K562 (cell line): ENCODE measurements around the gene FAM50A. TPM values are rescaled to one million over a fixed set of nuclear protein-coding genes. Genes with fewer than 3 reads are reported as not detected.

Experiments
- ARID2 ChIP-seq: fragments of 450-650 bp; IDR thresholded peaks from 2 replicates; pipeline ENCODE4 v1.6.1; 2017; ENCODE audit warnings: antibody characterized with exemption, mild to moderate bottlenecking
- DPF2 ChIP-seq: fragments of 450-650 bp; IDR thresholded peaks from 2 replicates; pipeline ENCODE4 v1.6.1; 2016
- FOXJ2 ChIP-seq: fragments of 200-800 bp; sonication (Bioruptor generic); IDR thresholded peaks from 2 replicates; pipeline ENCODE4 v1.6.1; 2016; ENCODE audit warnings: missing genetic modification characterization, missing compliant biosample characterization
- HDAC1 ChIP-seq, 2 experiments: fragments of 450-650 bp; IDR thresholded peaks; 2 replicates each; pipeline ENCODE4 v1.6.1; 2016 to 2017; ENCODE audit warnings: inconsistent platforms in 1 of 2, mild to moderate bottlenecking in 1 of 2, moderate library complexity in 1 of 2
- HDAC6 ChIP-seq: IDR thresholded peaks from 2 replicates; pipeline ENCODE4 v1.6.1; 2012; ENCODE audit warnings: low read depth, mild to moderate bottlenecking, control low read depth, inconsistent platforms, low read length, moderate library complexity
- KDM5B ChIP-seq: fragments of 200-600 bp; sonication (generic); IDR thresholded peaks from 2 replicates; pipeline ENCODE4 v1.6.1; 2012; ENCODE audit warnings: low read depth, mild to moderate bottlenecking, moderate library complexity, low read length, control low read depth, inconsistent platforms; ENCODE audit not compliant: insufficient replicate concordance
- NFE2 ChIP-seq: IDR thresholded peaks from 2 replicates; pipeline ENCODE4 v1.6.1; 2014; ENCODE audit warnings: antibody characterized with exemption, low read depth
- NR2C1 ChIP-seq, 2 experiments: fragments of 450-650 bp; IDR thresholded peaks; 2 replicates each; pipeline ENCODE4 v1.6.1; 2017; ENCODE audit warnings: mild to moderate bottlenecking in 2 of 2, antibody characterized with exemption in 1 of 2, inconsistent platforms in 1 of 2, missing compliant biosample characterization in 1 of 2, missing genetic modification characterization in 1 of 2
- PRDM10 ChIP-seq: fragments of 450-650 bp; IDR thresholded peaks from 2 replicates; pipeline ENCODE4 v1.6.1; 2018; ENCODE audit not compliant: partially characterized antibody
- SMAD3 ChIP-seq: fragments of 450-650 bp; formaldehyde crosslinking; conservative IDR thresholded peaks from 2 replicates; pipeline ENCODE4 v1.4.0; 2020; ENCODE audit warnings: mild to moderate bottlenecking
- SNRNP70 ChIP-seq: fragments of 200-400 bp; formaldehyde crosslinking; optimal IDR thresholded peaks from 2 replicates; pipeline ENCODE3; 2017; ENCODE audit warnings: low read depth, low read length
- VEZF1 ChIP-seq: fragments of 200-800 bp; sonication (Bioruptor generic); IDR thresholded peaks from 2 replicates; pipeline ENCODE4 v1.6.1; 2017; ENCODE audit warnings: missing genetic modification characterization, missing compliant biosample characterization
- ZBTB43 ChIP-seq: sonication (generic); formaldehyde crosslinking; IDR thresholded peaks from 2 replicates; pipeline ENCODE4 v1.8.0; 2023; ENCODE audit warnings: mild to moderate bottlenecking, missing genetic modification reagents
- ZNF561 ChIP-seq: fragments of 450-650 bp; formaldehyde crosslinking; conservative IDR thresholded peaks from 2 replicates; pipeline ENCODE4 v1.4.0; 2020; ENCODE audit warnings: mild to moderate bottlenecking, moderate library complexity
- ZNF589 ChIP-seq: fragments of 200-800 bp; sonication (Bioruptor generic); IDR thresholded peaks from 2 replicates; pipeline ENCODE4 v1.6.1; 2016; ENCODE audit warnings: low read depth, missing genetic modification characterization, missing compliant biosample characterization
- polyA plus RNA-seq, 8 experiments: library from polyadenylated mRNA; depleted of rRNA in 4 of 8; stranded (reverse) in 5 of 8; unstranded in 3 of 8; fragments of >200 nt; fragmentation: Nextera tagmentation in 2 of 8; fragmentation: Illumina TruSeq in 1 of 8; extraction: Ambion mirVana in 2 of 8; extraction: Trizol in 1 of 8; gene quantifications; 2 replicates each; pipeline versions ENCODE4 v1.2.1 to v1.2.3, GENCODE V29; 2011 to 2014; ENCODE audit warnings: inconsistent platforms in 1 of 8, missing spikeins in 1 of 8
- total RNA-seq, 7 experiments: library from RNA; depleted of rRNA in 6 of 7; stranded (reverse); fragments of >200 nt in 6 of 7; fragmentation: Illumina TruSeq in 2 of 7; extraction: Trizol in 2 of 7; gene quantifications; 2 replicates each; pipeline versions ENCODE4 v1.2.1 to v1.2.3, GENCODE V29; 2011 to 2021; ENCODE audit warnings: low replicate concordance in 1 of 7
- TF ChIP-seq, protein P1 (sequence below): IDR thresholded peaks from 3 replicates; pipeline ENCODE4 v1.6.1; 2011; ENCODE audit warnings: borderline replicate concordance, mild to moderate bottlenecking, moderate library complexity; ENCODE audit not compliant: insufficient read length; ENCODE audit errors: extremely low read depth
- TF ChIP-seq, protein P2 (sequence below): fragments of 250-450 bp; sonication (Bioruptor Pico); IDR thresholded peaks from 2 replicates; pipeline ENCODE4 v1.8.0; 2021; ENCODE audit warnings: moderate library complexity, mild to moderate bottlenecking, inconsistent platforms

The FAM50A gene
- total and polyA plus RNA-seq, 9 of the 15 experiments (the other 6 are each of a cell fraction or from before 2014, with no cell fraction given), result 4.4 to 114 (median 67.3) TPM

- TF ChIP-seq, protein P1, sequence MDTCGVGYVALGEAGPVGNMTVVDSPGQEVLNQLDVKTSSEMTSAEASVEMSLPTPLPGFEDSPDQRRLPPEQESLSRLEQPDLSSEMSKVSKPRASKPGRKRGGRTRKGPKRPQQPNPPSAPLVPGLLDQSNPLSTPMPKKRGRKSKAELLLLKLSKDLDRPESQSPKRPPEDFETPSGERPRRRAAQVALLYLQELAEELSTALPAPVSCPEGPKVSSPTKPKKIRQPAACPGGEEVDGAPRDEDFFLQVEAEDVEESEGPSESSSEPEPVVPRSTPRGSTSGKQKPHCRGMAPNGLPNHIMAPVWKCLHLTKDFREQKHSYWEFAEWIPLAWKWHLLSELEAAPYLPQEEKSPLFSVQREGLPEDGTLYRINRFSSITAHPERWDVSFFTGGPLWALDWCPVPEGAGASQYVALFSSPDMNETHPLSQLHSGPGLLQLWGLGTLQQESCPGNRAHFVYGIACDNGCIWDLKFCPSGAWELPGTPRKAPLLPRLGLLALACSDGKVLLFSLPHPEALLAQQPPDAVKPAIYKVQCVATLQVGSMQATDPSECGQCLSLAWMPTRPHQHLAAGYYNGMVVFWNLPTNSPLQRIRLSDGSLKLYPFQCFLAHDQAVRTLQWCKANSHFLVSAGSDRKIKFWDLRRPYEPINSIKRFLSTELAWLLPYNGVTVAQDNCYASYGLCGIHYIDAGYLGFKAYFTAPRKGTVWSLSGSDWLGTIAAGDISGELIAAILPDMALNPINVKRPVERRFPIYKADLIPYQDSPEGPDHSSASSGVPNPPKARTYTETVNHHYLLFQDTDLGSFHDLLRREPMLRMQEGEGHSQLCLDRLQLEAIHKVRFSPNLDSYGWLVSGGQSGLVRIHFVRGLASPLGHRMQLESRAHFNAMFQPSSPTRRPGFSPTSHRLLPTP, result no peak
- TF ChIP-seq FOXJ2 (tag), result no peak; the same call in 1 of the 2 replicates
- peak; percentile 20; the same call in 1 of the 2 replicates for TF ChIP-seq NR2C1 (IDR thresholded peaks at IDR 0.05)
- no peak; the same call in 1 of the 2 replicates for TF ChIP-seq NR2C1 (tag; IDR thresholded peaks at IDR 0.05)
- no peak for TF ChIP-seq PRDM10
- no peak for TF ChIP-seq ZNF561 (CRISPR knock-in tag)
- TF ChIP-seq ARID2, result no peak
- TF ChIP-seq ZNF589 (CRISPR knock-in tag), result peak; percentile 55
- no peak for TF ChIP-seq HDAC6
- TF ChIP-seq, protein P2, sequence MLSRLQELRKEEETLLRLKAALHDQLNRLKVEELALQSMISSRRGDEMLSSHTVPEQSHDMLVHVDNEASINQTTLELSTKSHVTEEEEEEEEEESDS (CRISPR knock-in tag), result no peak
- TF ChIP-seq NFE2, result peak; percentile 22; the same call in 1 of the 2 replicates
- no peak for TF ChIP-seq HDAC1 (IDR thresholded peaks at IDR 0.05)
- peak; percentile 44 for TF ChIP-seq SNRNP70
- TF ChIP-seq KDM5B, result peak; percentile 99
- TF ChIP-seq VEZF1 (CRISPR knock-in tag), result peak; percentile 33
- TF ChIP-seq DPF2, result no peak; the same call in 1 of the 2 replicates
- TF ChIP-seq SMAD3 (CRISPR knock-in tag), result no peak
- peak; percentile 94 for TF ChIP-seq ZBTB43
These were observed 45.9 kb upstream of the FAM50A start, which contains the start of gene RPL10 (continued) for GRCh38 chrX:154397888-154398667.
